ENCODE results near the gene PPP2R2C.

DNA sequence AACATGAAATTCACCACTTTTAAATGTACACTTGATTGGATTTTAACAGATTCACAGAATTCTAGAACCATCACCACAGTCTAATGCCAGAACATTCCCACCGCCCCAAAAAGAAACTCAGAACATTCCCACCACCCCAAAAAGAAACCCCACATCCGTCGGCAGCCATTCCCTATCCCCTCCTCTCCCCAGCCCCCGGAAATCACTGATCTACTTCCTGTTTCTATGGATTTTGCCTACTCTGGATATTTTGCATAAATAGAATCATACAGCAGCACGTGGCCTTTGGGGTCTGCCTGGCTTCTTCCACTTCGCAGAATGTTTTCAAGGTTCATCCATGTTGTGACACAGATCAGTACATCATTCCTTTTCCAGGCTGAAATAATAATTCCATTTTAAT is 79.3 kb downstream of the PPP2R2C start:
- TF ChIP-seq EZH2 (IDR thresholded peaks at IDR 0.05; ENCODE audit: insufficient read depth, poor library complexity, severe bottlenecking): no peak
- no peak for TF ChIP-seq EZH2phosphoT487 (IDR thresholded peaks at IDR 0.05; ENCODE audit: insufficient read depth, low read depth)
